GM12878 (cell line): ENCODE measurements around the gene TMEM217. TPM values are rescaled to one million over a fixed set of nuclear protein-coding genes. Genes with fewer than 3 reads are reported as not detected.

Experiments
- ATAC-seq: fragments of 200-7000 bp; cut with Tn5 transposase; 3 replicates; pipeline ENCODE4 v1.9.1; 2020; ENCODE audit warnings: mild to moderate bottlenecking, moderate library complexity
- BruUV-seq: library from RNA; stranded (reverse); fragments of 400-500 nt; replicated peaks from 2 replicates; lab custom pipeline; 2021; lab: Mats Ljungman, UMichigan
- CTCF ChIA-PET: fragments of 300-600 bp; sonication (Branson Sonifier 250); formaldehyde crosslinking; extraction: SDS; loops from one replicate; lab custom pipeline; 2021; ENCODE audit warnings: inconsistent platforms; lab: Yijun Ruan, JAX
- POLR2A ChIA-PET: fragments of 350-600 bp; formaldehyde crosslinking; extraction: SDS; loops from one replicate; lab custom pipeline; 2021; ENCODE audit warnings: inconsistent platforms; lab: Charles Lee
- RAD21 ChIA-PET: fragments of 300-600 bp; sonication (Branson Sonifier 250); formaldehyde crosslinking; loops from one replicate; lab custom pipeline; 2023; ENCODE audit warnings: antibody characterized with exemption; ENCODE audit not compliant: unreplicated experiment; lab: Charles Lee
- SMC1A ChIA-PET: fragments of 300-600 bp; sonication (Branson Sonifier 250); formaldehyde crosslinking; loops from one replicate; lab custom pipeline; 2023; ENCODE audit not compliant: unreplicated experiment, uncharacterized antibody; lab: Charles Lee
- DNase-seq: peaks from one replicate; pipeline ENCODE4 v3.0.0-alpha.2; 2011; ENCODE audit warnings: low read depth, low spot score
- FAIRE-seq: peaks from 3 replicates; lab custom pipeline; 2011; peaks lifted over from hg19 to GRCh38; lab: Jason Lieb, UNC
- H2AFZ ChIP-seq: 2 replicates; pipeline ENCODE4 v1.6.0; 2011; ENCODE audit warnings: low read depth, low read length, control low read depth; ENCODE audit not compliant: control insufficient read depth
- H3K27ac ChIP-seq: 2 replicates; pipeline ENCODE4 v1.5.1; 2011; ENCODE audit warnings: control low read depth; ENCODE audit not compliant: control insufficient read depth, insufficient read depth
- H3K27me3 ChIP-seq, 2 experiments: replicated peaks in 1 of 2; 2 replicates each; pipeline versions ENCODE4 v1.6.0 to v1.6.1; 2011; ENCODE audit warnings: low read length in 1 of 2; ENCODE audit not compliant: control insufficient read depth in 2 of 2, insufficient read depth in 2 of 2
- H3K36me3 ChIP-seq, 2 experiments: 2 replicates each; pipeline ENCODE4 v1.5.1; 2011; ENCODE audit warnings: low read length in 1 of 2; ENCODE audit not compliant: control insufficient read depth in 2 of 2, insufficient read depth in 2 of 2
- H3K4me1 ChIP-seq: 2 replicates; pipeline ENCODE4 v1.6.1; 2011; ENCODE audit warnings: mild to moderate bottlenecking, low read length, moderate library complexity, mixed read lengths; ENCODE audit not compliant: control insufficient read depth, insufficient read depth
- H3K4me2 ChIP-seq: 2 replicates; pipeline ENCODE4 v1.6.0; 2011; ENCODE audit warnings: control low read depth; ENCODE audit not compliant: control insufficient read depth, insufficient read depth
- H3K4me3 ChIP-seq: fragments of 200-600 bp; sonication (generic); 2 replicates; pipeline ENCODE4 v1.5.1; 2016
- H3K79me2 ChIP-seq: 2 replicates; pipeline ENCODE4 v1.6.0; 2011; ENCODE audit warnings: low read length; ENCODE audit not compliant: control insufficient read depth, insufficient read depth
- H3K9ac ChIP-seq: 2 replicates; pipeline ENCODE4 v1.8.0; 2011; ENCODE audit warnings: low read length, control low read depth, mixed read lengths; ENCODE audit not compliant: control insufficient read depth, insufficient read depth
- H3K9me3 ChIP-seq: replicated peaks from 3 replicates; pipeline ENCODE4 v1.5.1; 2011; ENCODE audit warnings: mild to moderate bottlenecking, low read length; ENCODE audit not compliant: control insufficient read depth, insufficient read depth
- H4K20me1 ChIP-seq: 2 replicates; pipeline ENCODE4 v1.6.0; 2011; ENCODE audit not compliant: control insufficient read depth, insufficient read depth
- ASH2L ChIP-seq: fragments of 300-600, 200-600 bp; sonication (generic); IDR thresholded peaks from 2 replicates; pipeline ENCODE4 v1.6.1; 2017; ENCODE audit warnings: low read depth, mild to moderate bottlenecking, borderline replicate concordance
- BRCA1 ChIP-seq: IDR thresholded peaks from 2 replicates; pipeline ENCODE4 v1.6.1; 2011; ENCODE audit warnings: low read depth, low read length, improper control_type of control experiment
- CHD4 ChIP-seq: fragments of 200-600 bp; sonication (generic); IDR thresholded peaks from 2 replicates; pipeline ENCODE4 v1.6.1; 2016; ENCODE audit warnings: mild to moderate bottlenecking
- NBN ChIP-seq: fragments of 450-650 bp; IDR thresholded peaks from 2 replicates; pipeline ENCODE4 v1.6.1; 2016
- WGBS: methylation state at CpG from one replicate; pipeline ENCODE4 v1.1.6; 2016; ENCODE audit warnings: low lambda C conversion rate; ENCODE audit not compliant: insufficient replicate concordance, insufficient coverage; ENCODE audit errors: missing lambda C conversion rate; 5-methylcytosine and 5-hydroxymethylcytosine counted together
- in situ Hi-C: fragments of 300-500 bp; cut with MboI; formaldehyde crosslinking; loops from 9 replicates; pipeline ENCODE4 v1.14.3; 2018; ENCODE audit warnings: mixed read lengths
- intact Hi-C: fragments of 100-400 bp; cut with micrococcal nuclease; formaldehyde crosslinking; loops from one replicate; pipeline ENCODE4 v1.14.2; 2022; ENCODE audit not compliant: unreplicated experiment
- polyA plus RNA-seq, 11 experiments: library from polyadenylated mRNA; depleted of rRNA in 4 of 11; unstranded in 6 of 11; stranded (reverse) in 5 of 11; fragments of >200 nt; fragmentation: Nextera tagmentation in 4 of 11; fragmentation: Illumina TruSeq in 1 of 11; extraction: Ambion mirVana in 4 of 11; extraction: Trizol in 1 of 11; gene quantifications; 1 replicate in 1 of 11; 2 replicates in 10 of 11; pipeline versions ENCODE4 v1.2.1 to v1.2.3, GENCODE V29; 2011 to 2016; ENCODE audit warnings: inconsistent platforms in 2 of 11, missing spikeins in 2 of 11, low read depth in 1 of 11
- total RNA-seq, 4 experiments: library from RNA; depleted of rRNA in 3 of 4; stranded (reverse); fragments of >200 nt in 3 of 4; fragmentation: Illumina TruSeq in 1 of 4; extraction: Trizol in 1 of 4; gene quantifications; 2 replicates each; pipeline versions ENCODE4 v1.2.1 to v1.2.3, GENCODE V29; 2013 to 2021
- TF ChIP-seq, protein P1 (sequence below): IDR thresholded peaks from 2 replicates; pipeline ENCODE4 v1.6.1; 2011; ENCODE audit warnings: mild to moderate bottlenecking, low read depth, low read length, moderate library complexity; ENCODE audit not compliant: insufficient replicate concordance
- TF ChIP-seq, protein P2 (sequence below): IDR thresholded peaks from 2 replicates; pipeline ENCODE4 v1.6.1; 2012; ENCODE audit warnings: low read length, inconsistent platforms

Gene TMEM217
- total and polyA plus RNA-seq, 10 of the 15 experiments (the other 5 are each of a cell fraction or from before 2014, with no cell fraction given), result 1.3 to 4.5 (median 2.3) TPM

DNA sequence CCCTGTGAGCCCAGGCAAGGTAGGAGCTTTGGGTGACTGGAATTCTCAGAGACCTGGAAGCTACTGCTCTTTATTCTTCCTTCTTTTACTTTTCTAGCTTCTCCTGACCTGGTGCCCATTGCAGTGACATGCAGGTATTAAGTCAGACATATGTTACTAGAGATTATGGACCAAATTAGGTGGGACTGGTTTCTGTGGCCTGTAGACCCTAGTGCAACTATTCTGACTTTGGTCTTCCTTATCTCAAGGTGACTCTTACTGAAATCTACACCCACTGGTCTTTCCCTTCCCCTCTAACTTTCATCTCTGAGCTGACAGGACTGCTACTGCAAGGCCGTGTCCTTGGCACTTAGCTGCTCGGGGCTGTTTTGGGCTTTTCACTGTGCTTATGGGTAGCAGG, 24.4 kb upstream of the TMEM217 start:
- Histone ChIP-seq H3K4me2 (no peak overlapping the region), H3K4me3 (no peak overlapping the region), H3K9me3 (no peaks in the 10 kb centered on the region), H3K79me2 (peaks cover 2% of the 10 kb centered on the region), H3K27ac (no peak overlapping the region), H3K9ac (no peak overlapping the region), H2AFZ (no peak overlapping the region), H3K36me3 (peaks cover 17 to 24% of the 10 kb centered on the region in 2 experiments; a peak in 3 of 4 replicates), H3K4me1 (peaks cover 7% of the 10 kb centered on the region), H4K20me1 (no peaks in the 10 kb centered on the region), H3K27me3 (no peaks in the 10 kb centered on the region)
- ATAC-seq, result no peak
- intact Hi-C loops (no loop called here), in situ Hi-C loops (no loop called here)
- ChIA-PET POLR2A (interaction anchor here (0.5 kb wide), 1 partner anchor 21 kb away, joined by 9 read pairs; no protein-coding TSS in a partner anchor), RAD21 (no interaction called here), SMC1A (no interaction called here), CTCF (no interaction called here)
- DNase-seq, result no peak
- WGBS, result 94% methylated on average over 2 of the region's 2 CpGs
- BruUV-seq, result no TSS peak
- TF ChIP-seq ASH2L (no peak), CHD4 (no peak), NBN (no peak), BRCA1 (no peak)
- TF ChIP-seq, protein P1, sequence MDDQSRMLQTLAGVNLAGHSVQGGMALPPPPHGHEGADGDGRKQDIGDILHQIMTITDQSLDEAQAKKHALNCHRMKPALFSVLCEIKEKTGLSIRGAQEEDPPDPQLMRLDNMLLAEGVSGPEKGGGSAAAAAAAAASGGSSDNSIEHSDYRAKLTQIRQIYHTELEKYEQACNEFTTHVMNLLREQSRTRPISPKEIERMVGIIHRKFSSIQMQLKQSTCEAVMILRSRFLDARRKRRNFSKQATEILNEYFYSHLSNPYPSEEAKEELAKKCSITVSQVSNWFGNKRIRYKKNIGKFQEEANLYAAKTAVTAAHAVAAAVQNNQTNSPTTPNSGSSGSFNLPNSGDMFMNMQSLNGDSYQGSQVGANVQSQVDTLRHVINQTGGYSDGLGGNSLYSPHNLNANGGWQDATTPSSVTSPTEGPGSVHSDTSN, result no peak
- TF ChIP-seq, protein P2, sequence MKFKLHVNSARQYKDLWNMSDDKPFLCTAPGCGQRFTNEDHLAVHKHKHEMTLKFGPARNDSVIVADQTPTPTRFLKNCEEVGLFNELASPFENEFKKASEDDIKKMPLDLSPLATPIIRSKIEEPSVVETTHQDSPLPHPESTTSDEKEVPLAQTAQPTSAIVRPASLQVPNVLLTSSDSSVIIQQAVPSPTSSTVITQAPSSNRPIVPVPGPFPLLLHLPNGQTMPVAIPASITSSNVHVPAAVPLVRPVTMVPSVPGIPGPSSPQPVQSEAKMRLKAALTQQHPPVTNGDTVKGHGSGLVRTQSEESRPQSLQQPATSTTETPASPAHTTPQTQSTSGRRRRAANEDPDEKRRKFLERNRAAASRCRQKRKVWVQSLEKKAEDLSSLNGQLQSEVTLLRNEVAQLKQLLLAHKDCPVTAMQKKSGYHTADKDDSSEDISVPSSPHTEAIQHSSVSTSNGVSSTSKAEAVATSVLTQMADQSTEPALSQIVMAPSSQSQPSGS, result no peak
- no peak for FAIRE-seq
